Muscle of arm (tissue), 12 donors: Measurements from ENCODE around the gene EYS. TPM values are rescaled to one million over a fixed set of nuclear protein-coding genes. Genes with fewer than 3 reads are reported as not detected.

Experiments
- DNase-seq: peaks from one replicate; pipeline ENCODE4 v3.0.0-alpha.2; 2013
- polyA plus RNA-seq, 12 donors: library from polyadenylated mRNA; unstranded; fragments of 120-200 nt; gene quantifications; one replicate each; pipeline ENCODE4 v1.2.1, GENCODE V29; 2013; ENCODE audit not compliant: insufficient read length in 12 of 12

EYS gene
- polyA plus RNA-seq, 12 donors: 0.27 to 0.80 (median 0.46) TPM; not detected in 2

DNA sequence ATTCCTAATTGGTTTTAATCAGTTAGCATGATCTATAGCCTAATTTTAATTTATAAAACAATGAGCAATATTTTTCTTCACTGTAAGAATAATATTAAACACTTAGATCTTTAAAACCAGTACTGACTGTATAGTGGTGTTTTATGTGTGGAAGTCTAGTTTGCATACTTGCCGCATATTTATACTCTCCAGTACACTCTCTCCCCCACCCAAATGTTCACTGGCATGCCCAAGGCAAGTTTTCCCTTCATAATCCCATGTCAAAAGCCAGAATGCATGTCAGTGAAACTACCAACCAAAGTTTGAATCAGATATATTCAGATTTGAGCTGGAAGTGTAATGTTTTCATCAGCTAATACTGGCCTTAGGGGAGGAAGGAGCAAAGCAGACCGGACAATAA lies 1565.3 kb downstream of the EYS start:
- no peak for DNase-seq

DNA sequence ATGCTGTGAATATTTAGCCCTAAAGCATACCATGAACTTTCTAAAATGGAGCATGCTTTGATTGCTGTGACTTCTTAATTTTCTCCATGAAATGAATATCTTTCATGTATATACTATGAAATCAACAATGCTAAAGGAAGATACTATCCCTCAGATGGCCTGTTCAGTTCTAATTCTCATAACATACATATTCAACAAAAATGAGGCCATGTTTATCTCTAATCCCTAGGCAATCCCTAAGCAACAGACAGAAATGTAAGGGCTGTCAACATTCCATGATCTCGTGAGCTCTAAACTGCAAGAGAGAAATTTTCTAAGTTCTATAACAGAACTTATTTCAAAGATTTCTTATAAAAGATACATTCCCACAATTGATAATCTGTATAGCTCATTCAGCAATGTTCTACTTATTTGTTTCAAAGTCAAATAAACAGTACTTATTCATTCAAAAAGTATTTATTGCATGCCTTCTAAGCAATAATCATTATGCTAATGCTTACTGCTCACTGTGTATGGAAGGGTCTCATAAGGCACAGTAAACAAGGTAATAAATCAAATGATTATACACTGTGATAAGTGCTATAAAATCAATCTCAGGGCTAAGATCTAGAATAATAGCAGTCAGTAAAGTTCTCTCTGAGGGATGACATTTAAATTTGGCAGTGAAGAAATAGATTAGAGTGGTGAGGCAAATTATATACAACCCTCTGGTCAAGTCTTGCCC lies 1578.6 kb downstream of the EYS start:
- no peak for DNase-seq

DNA sequence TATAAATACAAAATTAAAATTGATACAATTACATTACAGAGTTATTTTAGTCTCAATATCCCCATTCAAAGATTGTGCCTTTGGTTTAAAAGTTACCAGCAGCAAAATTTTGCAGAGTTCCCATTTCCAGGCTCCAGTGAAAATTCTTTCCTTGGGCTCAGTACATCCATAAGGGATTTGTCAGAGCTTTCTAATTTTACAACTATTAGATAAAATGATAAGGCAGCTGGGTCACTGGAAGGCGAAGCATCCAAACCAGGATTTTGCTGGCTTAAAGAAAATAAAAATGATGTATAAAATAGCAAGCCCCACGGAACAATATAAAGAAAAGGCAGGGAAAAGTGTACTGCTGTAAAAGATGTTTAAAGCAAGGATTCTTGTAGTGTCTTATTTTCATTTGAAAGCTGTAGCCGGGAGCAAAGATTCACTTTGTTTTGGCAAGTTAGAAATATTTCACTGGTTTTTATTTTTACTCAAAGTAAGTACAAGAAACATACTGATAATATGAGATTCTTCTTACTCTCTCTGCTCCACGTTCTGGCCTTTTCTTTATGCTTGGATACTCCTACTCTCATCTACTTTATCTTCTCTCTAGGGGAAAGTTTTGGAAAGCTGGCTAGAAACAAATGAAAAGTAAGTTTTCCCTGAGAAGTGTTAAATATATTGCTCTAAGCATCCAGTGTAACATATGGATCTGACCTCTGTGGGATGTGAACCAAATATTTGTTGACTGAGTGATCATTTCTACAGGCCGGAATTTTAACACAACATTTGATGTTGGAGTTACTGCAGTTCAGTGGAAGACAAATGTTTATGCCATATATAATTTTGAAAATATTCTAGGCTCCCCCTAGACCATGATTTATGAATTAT lies 1583.0 kb downstream of the EYS start:
- peak; percentile 53 for DNase-seq

DNA sequence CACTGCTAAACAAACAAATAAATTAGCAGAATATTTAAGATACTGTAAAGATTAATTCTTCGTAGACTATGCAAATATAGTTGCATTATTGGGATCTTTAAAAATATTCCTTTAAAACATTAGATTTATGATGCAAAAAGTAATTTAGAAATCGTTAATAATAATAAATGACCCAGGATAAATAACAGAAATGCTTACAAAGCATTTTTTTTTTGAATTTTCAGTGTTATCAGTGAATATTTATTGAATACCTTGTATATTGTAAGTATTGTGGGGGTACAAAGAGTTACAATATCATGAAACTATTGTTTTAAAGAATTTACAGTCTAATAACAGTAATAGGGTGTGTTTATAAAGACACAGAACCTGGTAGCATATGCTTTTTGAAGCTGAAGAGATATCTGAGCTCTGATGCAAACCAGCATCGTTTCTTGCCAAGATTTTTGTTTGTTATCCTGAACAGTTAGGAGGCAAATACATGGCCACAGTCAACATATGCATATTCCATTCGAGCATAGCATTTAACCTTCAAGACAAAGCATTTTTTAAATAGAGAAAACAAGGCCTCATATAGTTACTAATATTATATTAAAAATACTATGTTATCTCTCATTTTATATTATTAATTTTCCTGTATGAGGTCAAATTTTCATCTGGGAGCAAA lies 1584.2 kb downstream of the EYS start:
- no peak for DNase-seq

DNA sequence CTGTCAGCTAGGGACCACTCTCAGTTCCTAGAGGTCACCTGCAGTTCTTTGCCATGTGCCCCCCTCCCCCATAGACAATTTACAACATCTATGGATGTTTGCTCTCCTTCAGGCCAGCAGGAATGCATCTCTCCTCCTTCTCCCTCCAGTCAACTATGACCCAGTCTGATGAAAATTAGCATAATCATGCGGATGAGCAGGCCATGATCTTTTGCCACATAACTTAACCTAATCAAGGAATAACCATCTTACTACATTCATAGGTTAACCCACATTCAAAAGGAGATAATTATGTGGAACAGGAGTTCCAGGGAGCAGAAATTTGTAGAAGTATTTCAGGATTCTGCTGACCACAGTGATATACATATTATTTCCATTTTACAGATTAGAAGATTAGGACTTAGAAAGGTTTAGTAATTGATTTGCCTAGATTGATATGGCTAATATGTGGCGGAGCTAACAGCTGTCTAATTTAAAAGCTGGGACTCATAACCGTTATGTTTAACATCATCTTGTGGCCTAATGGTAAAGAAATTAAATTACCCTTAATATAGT lies 1585.9 kb downstream of the EYS start:
- DNase-seq: no peak

DNA sequence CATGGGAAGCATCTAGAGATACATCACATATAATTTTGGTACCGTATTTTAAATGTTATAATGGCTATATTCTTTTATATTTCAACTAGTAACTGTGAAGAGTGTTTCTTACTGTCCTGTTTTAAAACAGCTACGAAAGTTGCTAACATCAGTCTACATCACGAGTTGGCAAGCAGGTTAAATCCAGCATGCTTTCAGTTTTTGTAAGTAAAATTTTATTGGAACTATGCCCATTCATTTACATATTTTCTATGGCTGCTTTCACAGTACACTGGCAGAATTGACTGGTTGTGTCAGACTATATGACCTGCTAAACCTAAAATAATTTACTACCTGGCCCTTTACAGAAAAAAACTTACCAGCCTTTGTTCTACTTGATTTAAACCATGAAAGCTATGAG lies 1593.3 kb downstream of the EYS start:
- no peak for DNase-seq

DNA sequence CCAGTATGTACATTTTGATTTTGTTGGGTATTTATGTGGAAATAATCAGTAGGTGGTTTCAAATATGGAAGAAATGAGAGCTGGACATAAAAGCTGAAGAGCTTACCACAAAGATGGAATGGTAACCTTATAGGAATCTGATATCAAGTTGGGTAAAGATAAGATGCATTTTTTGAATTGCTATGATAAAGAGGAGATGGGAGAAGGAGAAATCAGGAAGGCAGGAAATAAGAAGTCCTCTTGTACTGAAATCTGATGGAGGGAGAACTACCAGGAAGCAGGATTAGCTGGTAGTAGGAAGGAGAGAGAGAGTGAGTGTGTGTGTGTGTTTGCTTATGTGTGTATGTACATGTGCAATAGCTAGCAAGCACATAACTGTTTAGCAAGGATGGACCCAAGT lies 1603.0 kb downstream of the EYS start:
- DNase-seq: no peak

DNA sequence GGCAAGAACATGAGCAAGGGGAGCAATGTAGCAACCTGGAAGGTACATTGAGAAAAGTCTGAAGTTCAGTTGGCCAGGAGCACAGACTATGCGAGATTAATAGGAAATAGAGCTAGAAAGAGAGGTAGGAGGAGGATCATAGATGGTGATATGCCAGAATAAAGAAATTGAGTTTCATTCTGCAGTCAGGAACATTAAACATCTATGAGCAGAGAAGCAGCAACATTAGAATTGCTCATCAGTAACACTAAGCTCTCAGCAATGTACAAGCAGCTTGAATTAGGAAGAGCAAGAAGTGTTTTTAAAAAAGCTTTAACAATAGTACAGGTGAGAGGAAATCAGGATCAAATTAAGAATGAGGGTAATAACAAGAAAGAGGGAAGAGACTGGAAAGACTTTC lies 1603.5 kb downstream of the EYS start:
- no peak for DNase-seq

DNA sequence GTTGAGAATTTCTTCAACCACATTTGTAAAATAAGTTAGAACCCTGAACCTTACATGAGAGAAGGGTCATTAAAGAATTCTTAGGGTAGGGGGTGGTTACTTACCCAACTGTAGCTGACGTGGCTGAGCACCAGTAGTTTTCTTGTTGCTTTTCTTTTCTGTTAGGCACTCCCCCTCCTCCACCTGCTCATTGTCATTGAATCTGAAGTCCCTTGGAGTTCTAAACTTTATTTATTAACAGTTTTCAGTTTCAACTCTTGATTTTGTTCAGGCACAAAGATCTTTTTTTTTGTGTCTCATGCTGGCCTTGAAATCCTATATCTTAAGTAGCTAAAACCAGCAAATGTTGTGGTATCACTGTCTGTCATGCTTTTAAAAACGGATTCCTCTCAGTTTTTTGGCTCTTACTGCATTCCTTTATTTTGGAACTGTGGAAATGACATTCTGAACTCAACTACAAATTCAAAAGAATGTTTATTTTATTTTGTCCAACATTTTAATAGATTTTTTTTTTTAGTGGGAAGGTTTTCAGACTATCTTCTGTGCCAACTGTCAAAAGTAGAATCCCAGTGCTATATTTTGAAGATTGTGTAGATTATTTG lies 1606.2 kb downstream of the EYS start:
- DNase-seq: no peak

DNA sequence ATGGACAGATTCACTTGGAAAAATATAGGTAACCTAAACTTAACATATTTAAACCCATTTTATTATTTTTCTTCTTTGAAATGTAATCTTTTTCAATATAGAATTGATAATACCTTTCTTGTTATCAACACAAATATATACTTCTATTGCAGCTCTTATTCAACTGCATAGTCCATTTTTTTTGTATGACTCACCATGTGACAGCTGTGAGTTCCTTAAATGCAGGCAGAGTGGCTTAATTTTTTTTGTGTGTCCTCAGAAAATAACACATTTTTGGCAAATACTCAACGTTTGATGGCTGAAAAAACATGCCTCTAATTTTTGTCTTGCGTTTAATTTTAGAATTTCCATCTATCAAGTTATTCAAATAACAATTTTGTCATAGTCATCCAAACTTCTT lies 1616.7 kb downstream of the EYS start:
- DNase-seq: no peak

DNA sequence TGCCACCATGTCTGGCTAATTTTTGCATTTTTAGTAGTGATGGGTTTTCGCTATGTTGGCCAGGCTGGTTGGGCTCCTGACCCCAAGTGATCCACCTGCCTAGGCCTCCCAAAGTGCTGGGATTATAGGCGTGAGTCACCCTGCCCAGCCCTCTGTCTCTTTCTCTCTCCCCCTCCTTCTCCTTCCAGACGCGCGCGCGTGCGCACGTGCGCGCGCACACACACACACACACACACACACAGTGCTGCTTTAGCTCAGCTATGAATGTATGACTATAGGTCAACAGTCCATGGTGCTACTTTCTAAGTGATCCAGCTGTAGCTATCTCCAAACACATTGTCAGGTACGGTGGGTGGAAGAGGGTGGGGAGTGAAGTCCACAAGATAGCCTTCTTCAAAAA lies 1621.9 kb downstream of the EYS start:
- no peak for DNase-seq

DNA sequence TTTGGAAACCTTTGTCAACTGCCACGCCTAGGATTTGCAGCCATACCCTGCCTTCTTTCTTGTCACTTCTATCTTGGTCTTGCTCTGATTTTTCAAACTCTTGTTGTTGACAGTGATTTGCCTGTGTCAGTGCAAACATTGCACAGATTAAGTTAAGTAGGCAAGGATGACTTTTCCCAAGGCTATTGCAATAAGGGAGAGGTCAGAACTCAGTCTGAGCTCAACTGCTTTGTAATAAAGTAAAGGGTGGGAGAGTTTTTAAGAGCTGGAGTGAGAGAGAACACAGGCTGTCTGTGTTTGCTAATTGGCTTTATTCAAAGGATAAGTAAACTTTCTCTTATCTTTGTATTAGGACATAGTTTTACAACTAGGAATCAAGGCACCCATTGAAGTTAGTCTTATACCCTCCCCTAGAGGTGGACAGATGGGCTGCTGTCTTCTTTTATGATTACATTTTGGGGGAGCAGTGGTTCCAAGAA lies 1622.8 kb downstream of the EYS start:
- DNase-seq: no peak

DNA sequence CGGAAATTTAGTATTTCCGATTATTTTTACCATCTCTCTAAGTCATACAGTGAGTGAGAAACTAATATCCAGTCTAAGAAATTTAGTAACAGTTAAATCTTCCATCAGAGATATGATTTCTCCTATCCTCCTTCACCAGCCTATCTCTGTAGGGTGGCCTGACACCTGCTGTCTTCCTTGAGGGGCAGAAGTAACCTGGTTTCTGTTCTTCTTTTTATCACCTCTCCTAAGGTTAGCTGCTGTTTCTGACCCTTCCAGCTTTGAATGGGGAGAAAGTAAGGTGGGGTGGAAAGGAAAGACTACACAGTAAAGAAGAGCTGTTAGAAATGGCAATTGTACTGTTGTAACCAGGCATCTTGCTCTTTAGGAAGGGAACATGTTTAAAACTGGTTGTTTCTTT lies 1623.8 kb downstream of the EYS start:
- no peak for DNase-seq

DNA sequence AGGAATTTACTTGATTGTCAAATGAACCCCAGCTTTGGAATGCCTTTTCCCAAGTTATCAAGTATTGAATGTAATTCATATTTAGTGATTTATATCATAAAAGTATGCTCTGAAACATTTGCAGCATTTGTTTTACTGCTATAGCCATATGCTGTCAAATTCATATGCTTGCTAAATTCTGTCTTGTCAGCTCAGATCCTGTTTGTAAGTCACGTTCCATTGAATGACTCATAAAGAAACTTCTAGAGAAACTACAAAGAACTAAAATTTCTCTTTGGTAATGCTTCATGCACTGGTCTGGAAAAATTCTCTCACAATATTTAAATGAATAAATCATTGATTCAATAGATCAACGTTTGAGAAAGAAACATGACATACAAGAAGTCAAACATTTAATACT lies 1625.6 kb downstream of the EYS start:
- DNase-seq: no peak

DNA sequence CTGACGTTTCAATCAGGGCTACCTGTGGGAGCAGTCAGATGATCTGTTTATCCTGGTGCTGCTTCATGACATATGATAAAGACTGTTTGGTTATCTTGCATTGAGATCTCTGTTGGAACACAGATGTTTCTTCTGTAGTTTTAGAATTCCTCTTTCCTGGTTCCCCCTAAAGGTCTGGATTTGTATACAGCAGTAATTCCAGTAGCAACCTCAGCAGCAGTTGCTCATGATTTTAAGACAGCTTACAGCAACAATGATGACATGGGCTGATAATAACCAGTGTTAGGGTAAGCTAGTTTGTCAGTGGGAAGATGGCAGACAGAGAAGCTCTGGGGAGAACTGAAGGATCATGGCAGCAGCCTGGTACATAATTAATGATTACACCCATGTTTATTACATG lies 1632.0 kb downstream of the EYS start:
- no peak for DNase-seq

DNA sequence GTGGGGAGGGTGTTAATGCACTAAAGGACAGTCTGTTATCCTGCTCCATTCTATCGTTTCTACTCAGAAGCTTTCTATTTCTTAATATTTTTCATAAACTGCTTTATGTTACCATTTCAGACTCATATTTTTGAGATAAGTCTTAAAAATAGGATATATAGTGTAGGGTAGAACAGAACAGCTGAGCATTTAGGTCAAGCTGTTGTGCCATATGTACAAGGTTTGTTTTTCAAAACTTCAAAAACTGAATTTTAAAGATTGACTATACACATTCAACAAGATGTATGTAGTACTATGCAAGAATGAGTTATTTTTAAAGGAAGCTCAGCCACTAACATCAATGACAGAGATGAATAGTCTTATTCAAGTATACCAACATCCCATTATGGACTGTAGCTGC lies 1634.3 kb downstream of the EYS start:
- DNase-seq: no peak

DNA sequence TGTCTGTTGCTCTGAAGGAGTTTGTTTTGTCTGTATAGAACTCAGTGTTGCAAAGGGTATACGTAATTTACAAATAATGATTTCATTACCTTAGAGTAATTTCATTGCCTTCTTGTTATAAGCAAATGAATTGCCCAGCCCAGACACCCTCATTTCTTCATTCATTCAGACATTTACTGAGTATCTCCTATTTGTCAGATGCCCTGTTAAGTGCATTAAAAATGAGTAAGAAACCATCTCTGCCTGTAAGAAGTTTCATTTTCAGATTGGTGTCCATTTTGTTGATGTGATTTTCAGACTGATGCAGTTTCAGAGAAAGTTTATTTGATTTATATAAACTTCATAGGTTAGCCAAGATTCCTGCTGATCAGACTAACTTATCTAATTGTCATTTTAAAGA lies 1642.1 kb downstream of the EYS start:
- no peak for DNase-seq

DNA sequence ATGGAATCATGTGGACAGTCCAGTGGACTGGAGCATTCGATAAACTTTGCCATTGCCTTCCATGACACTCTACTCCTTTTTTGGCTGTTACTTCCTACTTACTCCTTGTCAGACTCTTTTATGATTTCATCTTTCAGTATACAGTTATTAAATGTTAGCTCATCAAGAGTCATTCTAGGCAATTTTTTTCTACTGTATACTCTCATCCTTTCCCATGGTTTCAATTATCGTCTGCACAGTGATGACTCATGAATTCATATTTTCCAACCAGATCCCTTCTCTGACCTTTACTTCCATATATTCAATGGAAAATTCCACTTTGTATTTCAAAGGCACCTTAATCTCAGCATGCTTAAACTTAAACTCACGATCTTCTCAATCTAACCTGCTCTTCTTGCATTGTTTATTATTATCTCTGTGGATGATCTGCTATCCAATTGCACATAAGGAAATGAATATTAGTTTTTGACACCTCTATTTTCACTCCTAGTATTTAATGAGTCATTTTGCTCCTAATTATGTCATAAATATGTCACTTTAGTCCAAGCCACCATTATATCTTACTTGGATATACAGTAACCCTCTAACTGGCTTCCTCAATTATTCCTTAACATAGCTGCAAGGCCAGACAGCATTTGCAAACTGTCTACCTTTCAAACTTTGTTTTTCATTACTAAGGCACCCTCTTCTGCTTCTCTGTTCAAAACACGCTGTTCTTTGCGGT lies 1643.9 kb downstream of the EYS start:
- DNase-seq: no peak

DNA sequence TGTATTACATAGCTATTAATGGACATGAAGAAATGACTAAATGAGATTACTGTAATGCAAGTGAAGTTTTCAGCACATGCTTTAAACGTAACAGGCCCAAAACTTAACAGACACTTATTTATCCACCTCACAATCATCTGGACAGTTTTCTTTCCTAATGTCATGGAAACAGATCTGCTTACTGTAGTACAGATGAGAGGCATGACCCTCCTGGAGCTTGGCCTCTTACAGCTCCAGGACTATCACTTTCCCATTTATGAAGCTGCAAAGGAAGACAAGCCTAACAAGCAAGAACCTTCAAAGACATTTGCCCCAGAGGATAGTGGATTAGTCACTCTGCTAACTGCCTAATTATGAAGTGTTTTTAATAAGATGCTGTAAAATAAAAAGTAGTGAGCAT lies 1652.2 kb downstream of the EYS start:
- DNase-seq: no peak

DNA sequence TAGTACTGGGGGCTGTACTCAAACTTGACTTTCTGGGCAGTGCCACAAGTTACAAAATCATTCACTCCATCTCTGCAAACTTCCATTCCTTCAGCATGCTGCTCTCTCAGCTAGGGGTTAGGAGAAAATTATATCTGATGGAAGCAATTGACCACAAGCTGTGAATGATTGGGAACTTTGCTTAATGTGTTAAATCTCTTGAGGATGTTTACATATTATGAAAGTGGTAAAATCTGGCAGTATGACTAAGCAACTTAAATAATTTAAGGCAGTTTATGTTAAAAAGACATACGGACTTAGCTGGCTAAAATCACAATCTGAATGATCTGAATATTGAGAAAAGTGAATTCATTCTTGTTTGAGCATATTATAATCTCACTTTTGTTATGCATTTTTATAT lies 1656.4 kb downstream of the EYS start:
- no peak for DNase-seq

DNA sequence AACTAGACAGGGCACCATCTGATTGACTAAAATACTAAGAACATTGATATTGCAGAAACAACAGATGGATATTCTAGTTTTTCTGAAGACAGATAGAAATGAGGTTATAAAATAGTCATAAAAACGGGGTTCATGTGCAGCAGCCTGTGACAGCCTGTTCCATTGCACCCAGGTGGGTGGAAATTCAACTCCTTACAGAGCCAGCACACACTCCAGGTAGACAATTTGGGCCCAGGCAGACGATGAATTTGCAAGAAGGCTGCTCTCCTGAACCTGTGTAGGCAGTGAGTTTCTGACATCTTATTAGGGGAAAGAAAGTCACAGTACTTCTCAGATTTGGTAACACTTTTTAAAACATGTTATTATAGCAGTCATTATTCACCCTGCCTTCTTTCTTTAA lies 1657.3 kb downstream of the EYS start:
- DNase-seq: no peak
